Stimulated activated naive CD8-positive, alpha-beta T cell treated with anti-CD3 and anti-CD28 coated beads, Interleukin-15, Interleukin-2, amounts not matched to agents 100 U/mL and 50 U/mL, for 24 hours (primary cell): ENCODE results near the gene CASP2.
A peak's percentile ranks its signal among the peaks of the same experiment; 100 is the strongest.

ENCODE experiments used
- ATAC-seq: fragments of 150-1000 bp; cut with Tn5 transposase; one replicate; pipeline ENCODE4 v1.10.0; 2021
- DNase-seq: peaks from one replicate; pipeline ENCODE4 v3.0.0; 2021

Gene CASP2

GRCh38 chr7:143296686-143297085 is 8.5 kb downstream of the CASP2 start:
- ATAC-seq (no peak), DNase-seq (no peak)

- DNase-seq, result no peak
- ATAC-seq, result no peak
Measured at GRCh38 chr7:143299346-143299745, 11.2 kb downstream of the CASP2 start.

DNA sequence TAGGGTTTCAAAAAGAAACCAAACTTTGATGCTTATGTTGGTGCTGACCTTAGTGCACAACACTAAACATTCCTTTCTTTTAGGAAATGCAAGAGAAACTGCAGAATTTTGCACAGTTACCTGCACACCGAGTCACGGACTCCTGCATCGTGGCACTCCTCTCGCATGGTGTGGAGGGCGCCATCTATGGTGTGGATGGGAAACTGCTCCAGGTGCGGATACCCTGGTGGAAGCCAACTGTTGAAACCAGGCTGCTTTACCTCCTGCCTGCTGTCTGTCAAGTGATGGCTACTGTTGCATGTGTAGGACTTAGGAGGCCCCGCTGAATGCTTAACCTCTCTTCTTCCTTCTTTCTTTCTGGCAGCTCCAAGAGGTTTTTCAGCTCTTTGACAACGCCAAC is 11.7 kb downstream of the CASP2 start:
- peak; percentile 54 for DNase-seq
- ATAC-seq, result peak; percentile 85

- ATAC-seq, result no peak
- no peak for DNase-seq
Measured at GRCh38 chr7:143300959-143301935, 13.1 kb downstream of the CASP2 start.

GRCh38 chr7:143303733-143304132 is 15.6 kb downstream of the CASP2 start:
- ATAC-seq (no peak), DNase-seq (no peak)

DNA sequence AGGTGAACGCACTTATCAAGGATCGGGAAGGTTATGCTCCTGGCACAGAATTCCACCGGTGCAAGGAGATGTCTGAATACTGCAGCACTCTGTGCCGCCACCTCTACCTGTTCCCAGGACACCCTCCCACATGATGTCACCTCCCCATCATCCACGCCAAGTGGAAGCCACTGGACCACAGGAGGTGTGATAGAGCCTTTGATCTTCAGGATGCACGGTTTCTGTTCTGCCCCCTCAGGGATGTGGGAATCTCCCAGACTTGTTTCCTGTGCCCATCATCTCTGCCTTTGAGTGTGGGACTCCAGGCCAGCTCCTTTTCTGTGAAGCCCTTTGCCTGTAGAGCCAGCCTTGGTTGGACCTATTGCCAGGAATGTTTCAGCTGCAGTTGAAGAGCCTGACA is 16.8 kb downstream of the CASP2 start:
- ATAC-seq (no peak), DNase-seq (no peak)

GRCh38 chr7:143305423-143306070 is 17.4 kb downstream of the CASP2 start:
- DNase-seq (peak; percentile 81), ATAC-seq (peak; percentile 76)

DNA sequence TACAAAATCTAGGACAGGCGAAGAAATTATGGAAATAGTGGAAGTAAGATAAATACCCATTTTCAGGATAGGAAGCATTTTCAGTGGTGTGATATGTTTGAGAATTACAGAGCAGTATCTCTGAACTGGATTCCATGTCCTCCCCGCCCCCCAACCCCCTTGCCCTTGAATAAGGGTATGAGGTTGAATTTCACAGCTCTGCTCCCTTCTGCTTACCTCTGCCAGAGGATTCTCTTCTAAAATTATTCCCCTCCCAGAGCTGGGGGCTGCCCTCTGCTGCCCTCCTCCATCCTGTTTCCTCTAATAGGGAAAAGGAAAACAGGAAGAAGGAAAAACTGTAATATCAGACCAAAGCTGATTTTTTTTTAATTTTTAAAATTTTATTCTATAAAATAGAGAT is 20.5 kb downstream of the CASP2 start:
- ATAC-seq (no peak), DNase-seq (no peak)

DNA sequence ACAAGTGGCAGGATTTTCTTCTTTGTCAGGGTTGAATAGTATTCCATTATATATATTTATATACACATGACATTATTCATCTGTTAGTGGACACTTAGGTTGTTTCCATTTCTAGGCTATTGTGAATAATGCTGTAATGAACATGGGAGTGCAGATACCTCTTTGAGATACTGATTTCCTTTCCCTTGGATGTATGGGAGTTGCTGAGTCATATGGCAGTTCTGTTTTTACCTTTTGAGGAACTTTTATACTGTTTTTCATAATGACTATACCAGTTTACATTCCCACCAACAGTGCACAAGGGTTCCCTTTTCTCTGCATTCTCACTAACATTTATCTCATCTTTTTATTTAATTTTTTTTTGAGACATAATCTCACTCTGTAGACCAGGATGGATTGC is 26.0 kb downstream of the CASP2 start:
- ATAC-seq (no peak), DNase-seq (no peak)

DNA sequence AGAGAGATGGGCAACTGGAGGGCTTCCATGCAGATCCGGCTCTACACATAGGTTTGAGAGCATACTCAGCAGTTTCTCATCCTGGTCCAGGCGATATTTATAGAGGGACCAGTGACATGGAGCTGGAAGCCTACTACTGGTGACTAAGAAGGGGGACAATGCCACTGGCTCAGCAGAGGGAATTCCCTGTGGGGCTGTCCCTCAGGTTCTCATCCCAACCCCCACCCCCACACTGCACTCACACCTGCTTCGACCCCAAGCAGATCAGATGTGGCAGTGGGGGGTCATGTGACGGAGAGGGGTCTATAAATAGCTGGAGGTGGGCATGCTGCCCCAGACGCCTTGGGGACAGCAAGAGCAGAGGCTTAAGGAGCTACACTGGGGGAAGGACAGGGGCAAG is 27.6 kb downstream of the CASP2 start, which contains the start of gene CLCN1:
Gene CLCN1 (plus strand): TSS at position 336 of the 400 bp plus-strand sequence. CDS start 102 bp downstream, outside the sequence.
- DNase-seq, result no peak
- no peak for ATAC-seq

DNA sequence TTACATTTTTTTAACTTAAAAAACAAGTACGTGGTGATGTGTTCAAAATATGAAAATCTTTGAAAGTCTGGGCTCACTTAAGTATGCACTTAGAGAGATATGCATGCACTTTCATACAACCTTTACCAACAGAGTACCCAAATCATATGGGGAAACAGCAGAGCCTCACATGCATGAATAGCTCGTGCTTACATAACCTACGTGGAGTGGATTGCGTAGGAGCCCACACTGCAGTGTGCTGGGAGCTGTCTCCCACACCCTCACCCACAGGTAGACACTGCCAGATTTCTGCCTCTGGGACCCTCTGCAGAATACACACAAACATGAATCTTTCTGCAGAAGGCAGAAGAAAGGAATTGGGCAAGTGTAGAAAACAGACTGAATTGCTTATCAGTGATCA is 28.3 kb downstream of the CASP2 start:
- no peak for ATAC-seq
- DNase-seq, result no peak

GRCh38 chr7:143318661-143319060 is 30.5 kb downstream of the CASP2 start:
- DNase-seq (no peak), ATAC-seq (no peak)

DNA sequence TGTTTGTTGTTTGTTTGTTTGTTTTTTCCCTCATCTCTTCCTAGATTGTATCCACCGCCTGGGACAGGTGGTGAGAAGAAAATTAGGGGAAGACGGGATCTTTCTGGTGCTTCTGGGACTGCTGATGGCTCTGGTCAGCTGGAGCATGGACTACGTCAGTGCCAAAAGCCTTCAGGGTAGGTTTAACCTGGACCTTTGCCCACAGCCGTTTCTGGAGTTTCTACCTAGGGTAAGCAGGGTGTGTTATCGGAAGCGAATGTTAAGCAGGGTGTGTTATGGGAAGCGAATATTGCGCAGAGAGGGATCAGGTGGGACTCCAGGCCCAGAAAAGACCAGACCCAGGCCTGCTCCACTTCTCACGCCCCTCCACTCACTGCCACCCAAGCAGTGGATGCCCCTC is 32.5 kb downstream of the CASP2 start:
- DNase-seq (no peak), ATAC-seq (no peak)

DNA sequence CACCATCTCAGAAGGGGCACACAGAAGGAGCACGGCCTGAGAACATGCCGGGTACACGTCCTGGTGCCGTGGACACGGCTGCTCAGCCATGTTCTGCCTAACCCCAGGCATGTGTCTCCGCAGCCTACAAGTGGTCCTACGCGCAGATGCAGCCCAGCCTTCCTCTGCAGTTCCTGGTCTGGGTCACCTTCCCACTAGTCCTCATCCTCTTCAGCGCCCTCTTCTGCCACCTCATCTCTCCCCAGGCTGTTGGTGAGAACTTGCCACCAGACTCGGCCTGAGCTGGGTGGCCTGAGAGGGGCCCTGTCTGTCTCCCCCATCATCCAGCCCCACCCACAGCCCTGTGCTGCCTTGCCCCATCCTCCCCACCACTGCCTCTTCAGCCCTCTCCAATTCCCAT is 33.1 kb downstream of the CASP2 start:
- no peak for DNase-seq
- no peak for ATAC-seq

DNA sequence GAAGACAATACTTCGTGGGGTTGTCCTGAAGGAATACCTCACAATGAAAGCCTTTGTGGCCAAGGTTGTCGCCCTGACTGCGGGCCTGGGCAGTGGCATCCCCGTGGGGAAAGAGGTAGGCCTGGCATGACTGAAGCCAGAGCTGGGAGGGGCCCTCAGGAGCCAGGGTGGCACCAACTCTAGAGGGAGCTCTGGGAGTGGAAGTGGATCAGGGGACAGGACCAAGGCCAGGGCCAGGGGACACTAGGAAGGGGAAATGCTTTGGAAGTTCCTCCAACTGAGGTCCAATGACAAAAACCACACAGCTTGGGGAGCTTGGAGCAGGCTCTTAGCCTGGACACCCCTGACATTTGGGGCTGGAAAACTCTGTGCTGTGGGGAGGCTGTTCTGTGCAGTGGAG is 33.6 kb downstream of the CASP2 start:
- no peak for ATAC-seq
- no peak for DNase-seq

DNA sequence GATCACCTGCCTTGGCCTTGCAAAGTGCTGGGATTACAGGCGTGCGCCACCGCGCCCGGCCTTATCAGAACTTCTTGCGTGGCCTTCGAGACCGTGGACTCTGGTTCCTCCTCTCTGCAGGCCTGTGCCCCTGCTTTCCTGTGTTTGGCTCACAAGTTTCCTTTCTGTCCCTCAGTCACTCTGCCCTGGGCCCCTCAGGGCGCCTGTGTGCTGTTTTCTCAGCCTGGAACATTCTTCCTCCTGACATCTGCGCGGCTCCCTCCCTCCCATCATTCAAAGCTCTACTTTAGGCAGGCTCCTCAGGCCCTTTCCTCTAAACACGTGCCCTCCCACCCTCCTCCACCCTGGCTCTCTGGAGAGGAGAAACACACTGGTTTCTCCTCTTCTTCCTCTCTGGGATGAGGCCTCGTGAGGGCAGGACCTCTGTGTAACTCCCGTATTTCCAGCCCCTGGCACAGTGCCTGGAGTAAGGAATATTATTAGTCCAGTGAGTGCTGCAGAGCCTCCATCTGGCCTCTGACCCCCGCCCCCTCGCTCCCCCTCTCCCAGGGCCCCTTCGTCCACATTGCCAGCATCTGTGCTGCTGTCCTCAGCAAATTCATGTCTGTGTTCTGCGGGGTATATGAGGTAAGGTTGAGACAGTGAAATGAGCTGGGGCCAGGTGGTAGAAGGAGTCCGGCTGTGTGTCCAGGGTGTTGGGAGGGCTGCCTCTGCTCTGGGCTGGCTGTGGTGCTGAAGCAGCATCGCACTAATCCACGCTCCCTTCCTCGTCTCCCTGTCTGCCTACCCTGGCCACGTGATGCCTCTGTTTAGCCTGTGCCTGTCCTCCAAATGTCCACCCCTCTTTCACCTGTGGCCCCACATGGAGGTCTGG is 34.8 kb downstream of the CASP2 start:
- no peak for ATAC-seq

GRCh38 chr7:143323653-143324052 is 35.5 kb downstream of the CASP2 start:
- no peak for DNase-seq
- ATAC-seq, result no peak

More for the DNA sequence above, 34.8 kb downstream of the CASP2 start:
- no peak for DNase-seq

DNA sequence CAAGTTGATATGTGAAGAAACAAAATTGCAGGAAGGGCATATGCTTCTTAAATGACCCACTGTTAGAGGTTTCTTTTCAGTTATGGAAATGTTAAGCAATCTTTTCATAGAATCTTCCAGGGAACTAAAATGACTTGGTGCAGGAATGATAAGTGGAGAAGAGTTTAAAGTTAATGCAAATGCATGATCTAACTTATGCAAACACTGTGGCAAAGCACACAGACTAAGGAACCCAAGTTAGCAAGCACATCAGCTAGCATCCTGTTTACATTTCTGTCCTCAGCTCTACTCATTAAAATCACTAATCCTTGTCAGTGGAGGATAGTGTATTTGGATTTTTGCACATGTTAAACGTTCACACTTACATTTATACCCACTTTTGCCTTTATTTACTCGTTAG is 37.1 kb downstream of the CASP2 start:
- ATAC-seq (no peak), DNase-seq (no peak)

DNA sequence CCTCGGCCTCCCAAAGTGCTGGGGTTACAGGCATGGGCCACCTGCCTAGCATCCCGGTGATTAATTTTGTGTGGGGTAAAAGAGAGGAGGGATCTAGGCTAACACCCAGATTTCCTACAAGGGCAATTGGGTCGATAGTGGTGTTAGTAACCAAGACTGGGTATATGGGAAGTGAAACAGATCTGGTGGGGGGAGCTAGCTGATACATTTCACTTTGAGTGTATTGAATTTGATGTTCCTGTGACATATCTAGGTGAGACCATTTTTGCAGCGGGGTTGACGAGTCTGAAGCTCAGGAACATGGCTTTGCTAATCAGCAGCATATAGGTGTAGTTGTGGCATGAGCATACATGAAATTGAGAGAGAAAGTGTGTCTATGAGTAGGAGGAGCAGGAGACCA is 39.8 kb downstream of the CASP2 start:
- ATAC-seq (no peak), DNase-seq (no peak)

- DNase-seq (no peak), ATAC-seq (no peak)
Measured at GRCh38 chr7:143329471-143330170, 41.5 kb downstream of the CASP2 start.

- DNase-seq, result no peak
- no peak for ATAC-seq
Measured at GRCh38 chr7:143331179-143331801, 43.1 kb downstream of the CASP2 start.
